ENCODE measurements around the gene BLTP3A.
"Not testable (repeated sequence)": the region's sequence is repeated elsewhere in the genome, so short reads cannot be mapped to it uniquely, and the experiment has no call there.

BLTP3A gene
- 16.8 to 28.9 reads per million in 2 donors for total RNA-seq

- DNase-seq: peak; percentile 46 to 90 (median 65)
Measured at GRCh38 chr6:34791701-34792604, at the start of gene BLTP3A. TSS of gene BLTP3A (plus strand) at chr6:34792083. CDS start at chr6:34792251, 168 bp downstream.

GRCh38 chr6:34742094-34742493, 49.8 kb upstream of the BLTP3A start:
- no peak for DNase-seq

- DNase-seq: no peak
Measured at GRCh38 chr6:34743625-34744293, 48.1 kb upstream of the BLTP3A start.

GRCh38 chr6:34744294-34744647, 47.6 kb upstream of the BLTP3A start:
- not testable (repeated sequence) for DNase-seq

- DNase-seq: no peak
Measured at GRCh38 chr6:34745277-34746103, 46.4 kb upstream of the BLTP3A start.

- DNase-seq: no peak
Measured at GRCh38 chr6:34746104-34746846, 45.6 kb upstream of the BLTP3A start.

GRCh38 chr6:34748757-34749156, 43.1 kb upstream of the BLTP3A start:
- DNase-seq: no peak

- DNase-seq: peak in 4 of 5 experiments; percentile 2 to 84 (median 19)
Measured at GRCh38 chr6:34756513-34756856, 35.4 kb upstream of the BLTP3A start.

- no peak for DNase-seq
Measured at GRCh38 chr6:34757687-34758274, 34.1 kb upstream of the BLTP3A start.

GRCh38 chr6:34760108-34760507, 31.8 kb upstream of the BLTP3A start:
- DNase-seq: no peak

GRCh38 chr6:34761681-34762080, 30.2 kb upstream of the BLTP3A start:
- not testable (repeated sequence) for DNase-seq

- DNase-seq: no peak
Measured at GRCh38 chr6:34768148-34768547, 23.7 kb upstream of the BLTP3A start.

GRCh38 chr6:34771727-34772126, 20.2 kb upstream of the BLTP3A start:
- DNase-seq: no peak

- DNase-seq: no peak
Measured at GRCh38 chr6:34772940-34773339, 18.9 kb upstream of the BLTP3A start.

- DNase-seq: no peak
Measured at GRCh38 chr6:34773916-34774315, 18.0 kb upstream of the BLTP3A start.

GRCh38 chr6:34774967-34775366, 16.9 kb upstream of the BLTP3A start:
- no peak for DNase-seq

GRCh38 chr6:34785375-34785774, 6.5 kb upstream of the BLTP3A start:
- DNase-seq: not testable (repeated sequence)

GRCh38 chr6:34787152-34787551, 4.7 kb upstream of the BLTP3A start:
- DNase-seq: not testable (repeated sequence)

GRCh38 chr6:34788111-34788510, 3.8 kb upstream of the BLTP3A start:
- no peak for DNase-seq

- peak in 3 of 5 experiments; percentile 9 to 19 (median 16) for DNase-seq
Measured at GRCh38 chr6:34791164-34791700, 651 bp upstream of the BLTP3A start.
